Neural progenitor cell (in vitro differentiated cells): Measurements from ENCODE around the gene FCER2. TPM values are rescaled to one million over a fixed set of nuclear protein-coding genes. Genes with fewer than 3 reads are reported as not detected.

Source experiments
- DNase-seq: peaks from one replicate; pipeline ENCODE4 v3.0.0-alpha.2; 2016; ENCODE audit warnings: low spot score
- H2AFZ ChIP-seq: fragments of 200-600 bp; sonication (generic); replicated peaks from 2 replicates; pipeline ENCODE4 v1.6.1; 2016; ENCODE audit warnings: antibody characterized with exemption
- H3F3A ChIP-seq: fragments of 200-600 bp; sonication (generic); 2 replicates; pipeline ENCODE4 v1.6.1; 2016; ENCODE audit warnings: antibody characterized with exemption, low read depth
- H3K27ac ChIP-seq: fragments of 200-600 bp; sonication (generic); 2 replicates; pipeline ENCODE4 v1.5.1; 2016; ENCODE audit warnings: mild to moderate bottlenecking
- H3K27me3 ChIP-seq: fragments of 200-600 bp; sonication (generic); 2 replicates; pipeline ENCODE4 v1.6.1; 2016; ENCODE audit warnings: mild to moderate bottlenecking, moderate library complexity
- H3K36me3 ChIP-seq: fragments of 200-600 bp; sonication (generic); 2 replicates; pipeline ENCODE4 v1.5.1; 2016
- H3K4me1 ChIP-seq: fragments of 200-600 bp; sonication (generic); 2 replicates; pipeline ENCODE4 v1.6.1; 2016; ENCODE audit warnings: mixed run types
- H3K4me2 ChIP-seq: fragments of 200-600 bp; sonication (generic); 2 replicates; pipeline ENCODE4 v1.6.1; 2016
- H3K4me3 ChIP-seq: fragments of 200-600 bp; sonication (generic); 2 replicates; pipeline ENCODE4 v1.5.1; 2016
- H3K79me2 ChIP-seq: fragments of 200-600 bp; sonication (generic); 2 replicates; pipeline ENCODE4 v1.6.1; 2016; ENCODE audit warnings: low read depth
- H3K9ac ChIP-seq: fragments of 200-600 bp; sonication (generic); 2 replicates; pipeline ENCODE4 v1.6.1; 2016
- H3K9me3 ChIP-seq: fragments of 200-600 bp; sonication (generic); 2 replicates; pipeline ENCODE4 v1.5.1; 2016; ENCODE audit warnings: low read depth
- H4K20me1 ChIP-seq: fragments of 200-600 bp; sonication (generic); 2 replicates; pipeline ENCODE4 v1.6.1; 2016; ENCODE audit warnings: low read depth
- H3K27ac Mint-ChIP-seq: 3 replicates; pipeline ENCODE4 v1.8.0; 2021; ENCODE audit warnings: mixed read lengths
- H3K27me3 Mint-ChIP-seq: 2 replicates; pipeline ENCODE4 v1.8.0; 2022; ENCODE audit warnings: low read depth, mild to moderate bottlenecking, inconsistent platforms, moderate library complexity, mixed read lengths; ENCODE audit not compliant: insufficient read depth
- H3K36me3 Mint-ChIP-seq: 3 replicates; pipeline ENCODE4 v1.8.0; 2021; ENCODE audit warnings: mixed read lengths
- H3K4me1 Mint-ChIP-seq: 3 replicates; pipeline ENCODE4 v1.8.0; 2021; ENCODE audit warnings: mixed read lengths
- H3K4me3 Mint-ChIP-seq: 3 replicates; pipeline ENCODE4 v1.8.0; 2021; ENCODE audit warnings: mild to moderate bottlenecking, moderate library complexity, mixed read lengths
- H3K9me3 Mint-ChIP-seq: 3 replicates; pipeline ENCODE4 v1.8.0; 2020; ENCODE audit warnings: mixed read lengths
- CTCF ChIP-seq: fragments of 200-600 bp; sonication (generic); IDR thresholded peaks from 2 replicates; pipeline ENCODE4 v1.5.1; 2017; ENCODE audit warnings: antibody characterized with exemption, mild to moderate bottlenecking
- EZH2 ChIP-seq: fragments of 200-600 bp; sonication (generic); IDR thresholded peaks from 2 replicates; pipeline ENCODE4 v1.6.1; 2017; ENCODE audit warnings: antibody characterized with exemption, mild to moderate bottlenecking, moderate library complexity
- EZH2phosphoT487 ChIP-seq: fragments of 200-600 bp; sonication (generic); IDR thresholded peaks from 2 replicates; pipeline ENCODE4 v1.6.1; 2017; ENCODE audit warnings: antibody characterized with exemption
- total RNA-seq: library from RNA; depleted of rRNA; stranded (reverse); fragments of >200 nt; gene quantifications from 2 replicates; pipeline ENCODE4 v1.2.3, GENCODE V29; 2015; ENCODE audit warnings: low replicate concordance

The FCER2 gene
- total RNA-seq, 1 donor from 2014 or later = not detected

GRCh38 chr19:7739211-7739755 is 37.4 kb upstream of the FCER2 start:
- H3K4me2 ChIP-seq = no peak overlapping the region
- Mint-ChIP-seq H3K27me3 (peaks cover 23% of the 10 kb centered on the region), H3K4me1 (no peaks in the 10 kb centered on the region), H3K9me3 (no peaks in the 10 kb centered on the region), H3K36me3 (no peaks in the 10 kb centered on the region), H3K27ac (no peak overlapping the region), H3K4me3 (no peak overlapping the region)
- no peaks in the 10 kb centered on the region for H3K79me2 ChIP-seq
- peaks cover 74% of the 10 kb centered on the region for H3K27me3 ChIP-seq
- DNase-seq = no peak
- H3K4me3 ChIP-seq = no peak overlapping the region
- no peaks in the 10 kb centered on the region for H4K20me1 ChIP-seq
- no peaks in the 10 kb centered on the region for H3K4me1 ChIP-seq
- no peaks in the 10 kb centered on the region for H3K9me3 ChIP-seq
- H3K9ac ChIP-seq = no peak overlapping the region
- no peak overlapping the region for H2AFZ ChIP-seq
- TF ChIP-seq EZH2 = no peak
- TF ChIP-seq EZH2phosphoT487 = no peak
- no peak for TF ChIP-seq CTCF
- no peaks in the 10 kb centered on the region for H3F3A ChIP-seq
- no peak overlapping the region for H3K27ac ChIP-seq
- H3K36me3 ChIP-seq = no peaks in the 10 kb centered on the region

- no peak for TF ChIP-seq CTCF
- no peak for TF ChIP-seq EZH2
- no peak for TF ChIP-seq EZH2phosphoT487
- Mint-ChIP-seq H3K9me3 (no peaks in the 10 kb centered on the region), H3K4me1 (no peaks in the 10 kb centered on the region), H3K36me3 (no peaks in the 10 kb centered on the region), H3K27ac (no peak overlapping the region), H3K27me3 (peaks cover 20% of the 10 kb centered on the region), H3K4me3 (no peak overlapping the region)
- Histone ChIP-seq H3K27ac (no peak overlapping the region), H3K36me3 (no peaks in the 10 kb centered on the region), H3K4me1 (no peaks in the 10 kb centered on the region), H4K20me1 (no peaks in the 10 kb centered on the region), H3K4me3 (no peak overlapping the region), H2AFZ (no peak overlapping the region), H3K27me3 (peaks cover 80% of the 10 kb centered on the region), H3K9me3 (no peaks in the 10 kb centered on the region), H3K79me2 (no peaks in the 10 kb centered on the region), H3K9ac (no peak overlapping the region), H3K4me2 (no peak overlapping the region), H3F3A (no peaks in the 10 kb centered on the region)
- no peak for DNase-seq
These were observed 36.1 kb upstream of the FCER2 start for GRCh38 chr19:7738023-7738422.

GRCh38 chr19:7737215-7737614 is 35.3 kb upstream of the FCER2 start:
- H4K20me1 ChIP-seq = no peaks in the 10 kb centered on the region
- Mint-ChIP-seq H3K9me3 (no peaks in the 10 kb centered on the region), H3K4me3 (no peak overlapping the region), H3K27ac (no peak overlapping the region), H3K27me3 (peaks cover 26% of the 10 kb centered on the region), H3K36me3 (no peaks in the 10 kb centered on the region), H3K4me1 (no peaks in the 10 kb centered on the region)
- no peaks in the 10 kb centered on the region for H3F3A ChIP-seq
- H3K79me2 ChIP-seq = no peaks in the 10 kb centered on the region
- H3K27me3 ChIP-seq = peaks cover 88% of the 10 kb centered on the region
- DNase-seq = no peak
- no peak overlapping the region for H3K27ac ChIP-seq
- TF ChIP-seq EZH2phosphoT487 (no peak), EZH2 (no peak), CTCF (no peak)
- H3K4me1 ChIP-seq = no peaks in the 10 kb centered on the region
- no peak overlapping the region for H3K4me2 ChIP-seq
- H3K36me3 ChIP-seq = no peaks in the 10 kb centered on the region
- H2AFZ ChIP-seq = no peak overlapping the region
- H3K9ac ChIP-seq = no peak overlapping the region
- no peaks in the 10 kb centered on the region for H3K9me3 ChIP-seq
- no peak overlapping the region for H3K4me3 ChIP-seq
